HG02870 (cell line): Measurements from ENCODE around the gene TCFL5.

Experiments
- ATAC-seq: cut with Tn5 transposase; IDR thresholded peaks from one replicate; pipeline ENCODE4 v1.9.1; 2021; ENCODE audit warnings: mild to moderate bottlenecking, moderate library complexity; ENCODE audit not compliant: unreplicated experiment

TCFL5 gene

GRCh38 chr20:62896526-62896925 lies 34.9 kb upstream of the TCFL5 start:
- no peak for ATAC-seq

GRCh38 chr20:62895539-62895938 lies 33.9 kb upstream of the TCFL5 start:
- no peak for ATAC-seq

- no peak for ATAC-seq
Observed at GRCh38 chr20:62894261-62894660, 32.6 kb upstream of the TCFL5 start.

GRCh38 chr20:62893700-62894099 lies 32.1 kb upstream of the TCFL5 start:
- no peak for ATAC-seq

- no peak for ATAC-seq
Observed at GRCh38 chr20:62892348-62893304, 31.0 kb upstream of the TCFL5 start.

GRCh38 chr20:62891111-62891510 lies 29.5 kb upstream of the TCFL5 start:
- ATAC-seq: no peak

GRCh38 chr20:62890444-62890843 lies 28.8 kb upstream of the TCFL5 start:
- no peak for ATAC-seq

GRCh38 chr20:62889871-62890270 lies 28.2 kb upstream of the TCFL5 start:
- ATAC-seq: no peak

GRCh38 chr20:62889411-62889810 lies 27.8 kb upstream of the TCFL5 start:
- ATAC-seq: no peak

GRCh38 chr20:62888910-62889309 lies 27.3 kb upstream of the TCFL5 start:
- ATAC-seq: no peak

- ATAC-seq: no peak
Observed at GRCh38 chr20:62888406-62888805, 26.8 kb upstream of the TCFL5 start.

GRCh38 chr20:62887860-62888239 lies 26.2 kb upstream of the TCFL5 start:
- ATAC-seq: no peak

- ATAC-seq: no peak
Observed at GRCh38 chr20:62887152-62887859, 25.7 kb upstream of the TCFL5 start.

- ATAC-seq: no peak
Observed at GRCh38 chr20:62886709-62887058, 25.1 kb upstream of the TCFL5 start.

GRCh38 chr20:62885896-62886708 lies 24.5 kb upstream of the TCFL5 start:
- no peak for ATAC-seq

- ATAC-seq: no peak
Observed at GRCh38 chr20:62885046-62885895, 23.6 kb upstream of the TCFL5 start.

GRCh38 chr20:62884556-62884955 lies 22.9 kb upstream of the TCFL5 start:
- no peak for ATAC-seq

GRCh38 chr20:62882426-62882825 lies 20.8 kb upstream of the TCFL5 start:
- ATAC-seq: no peak

- no peak for ATAC-seq
Observed at GRCh38 chr20:62881662-62882395, 20.2 kb upstream of the TCFL5 start.
